Measurements from ENCODE around the gene TMEM243.

Gene TMEM243

GRCh38 chr7:87206361-87206760 is 13.2 kb downstream of the TMEM243 start:
- no peak for TF ChIP-seq CTCF (IDR thresholded peaks at IDR 0.05)

GRCh38 chr7:87204933-87205332 is 14.6 kb downstream of the TMEM243 start:
- no peak for TF ChIP-seq CTCF (IDR thresholded peaks at IDR 0.05)

- TF ChIP-seq CTCF (IDR thresholded peaks at IDR 0.05) = no peak
These were observed 16.8 kb downstream of the TMEM243 start for GRCh38 chr7:87202705-87203104.

- TF ChIP-seq CTCF (IDR thresholded peaks at IDR 0.05) = no peak
These were observed 17.3 kb downstream of the TMEM243 start for GRCh38 chr7:87202208-87202607.

- no peak for TF ChIP-seq CTCF (IDR thresholded peaks at IDR 0.05)
These were observed 19.7 kb downstream of the TMEM243 start for GRCh38 chr7:87199700-87200450.

GRCh38 chr7:87199241-87199640 is 20.3 kb downstream of the TMEM243 start:
- no peak for TF ChIP-seq CTCF (IDR thresholded peaks at IDR 0.05)

- no peak for TF ChIP-seq CTCF (IDR thresholded peaks at IDR 0.05)
These were observed 25.6 kb downstream of the TMEM243 start for GRCh38 chr7:87193912-87194311.

Measured in LNCAP (cell line).